Measurements from ENCODE around the gene IPO4. TPM values are rescaled to one million over a fixed set of nuclear protein-coding genes. Genes with fewer than 3 reads are reported as not detected.
"Not testable (repeated sequence)": the region's sequence is repeated elsewhere in the genome, so short reads cannot be mapped to it uniquely, and the experiment has no call there.

IPO4 gene
- total RNA-seq, 1 donor from 2014 or later, result 28.8 TPM

DNA sequence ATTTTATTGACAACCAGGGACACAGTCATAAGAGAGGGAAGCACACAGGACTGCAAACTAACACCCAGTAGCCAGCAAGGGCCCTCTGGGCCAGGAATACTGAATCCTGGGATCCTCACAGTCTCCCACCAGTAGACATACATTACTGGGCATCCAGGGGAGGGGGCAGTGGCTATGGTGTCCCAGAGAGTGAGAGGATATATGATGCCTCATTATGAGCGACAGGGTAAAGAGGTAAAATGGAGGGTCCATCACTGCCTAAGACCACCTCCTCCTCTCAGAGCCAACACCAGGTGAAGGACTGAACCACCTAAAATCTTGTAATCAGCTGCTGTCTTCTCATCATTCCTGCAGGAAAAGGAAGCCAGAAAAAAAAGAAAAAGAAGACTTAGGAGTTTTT lies 28.3 kb upstream of the IPO4 start:
- DNase-seq, result not testable (repeated sequence)

DNA sequence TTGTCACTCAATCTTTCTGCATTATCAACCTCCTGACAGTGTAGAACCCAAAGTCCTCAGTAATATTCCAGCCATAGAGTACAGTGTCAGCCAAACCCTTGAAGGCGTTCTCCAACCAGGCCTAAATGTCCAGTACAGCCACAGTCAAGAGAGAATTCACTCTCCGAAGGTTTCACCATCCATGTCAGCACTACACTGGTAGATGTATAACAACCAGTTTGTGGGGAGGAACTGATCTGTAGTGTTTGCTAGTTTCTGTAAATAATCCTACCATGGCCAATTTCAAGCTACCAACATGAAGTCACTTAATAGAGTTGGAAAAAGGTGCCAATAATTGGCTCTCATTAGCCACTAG lies 27.7 kb upstream of the IPO4 start:
- no peak for DNase-seq

DNA sequence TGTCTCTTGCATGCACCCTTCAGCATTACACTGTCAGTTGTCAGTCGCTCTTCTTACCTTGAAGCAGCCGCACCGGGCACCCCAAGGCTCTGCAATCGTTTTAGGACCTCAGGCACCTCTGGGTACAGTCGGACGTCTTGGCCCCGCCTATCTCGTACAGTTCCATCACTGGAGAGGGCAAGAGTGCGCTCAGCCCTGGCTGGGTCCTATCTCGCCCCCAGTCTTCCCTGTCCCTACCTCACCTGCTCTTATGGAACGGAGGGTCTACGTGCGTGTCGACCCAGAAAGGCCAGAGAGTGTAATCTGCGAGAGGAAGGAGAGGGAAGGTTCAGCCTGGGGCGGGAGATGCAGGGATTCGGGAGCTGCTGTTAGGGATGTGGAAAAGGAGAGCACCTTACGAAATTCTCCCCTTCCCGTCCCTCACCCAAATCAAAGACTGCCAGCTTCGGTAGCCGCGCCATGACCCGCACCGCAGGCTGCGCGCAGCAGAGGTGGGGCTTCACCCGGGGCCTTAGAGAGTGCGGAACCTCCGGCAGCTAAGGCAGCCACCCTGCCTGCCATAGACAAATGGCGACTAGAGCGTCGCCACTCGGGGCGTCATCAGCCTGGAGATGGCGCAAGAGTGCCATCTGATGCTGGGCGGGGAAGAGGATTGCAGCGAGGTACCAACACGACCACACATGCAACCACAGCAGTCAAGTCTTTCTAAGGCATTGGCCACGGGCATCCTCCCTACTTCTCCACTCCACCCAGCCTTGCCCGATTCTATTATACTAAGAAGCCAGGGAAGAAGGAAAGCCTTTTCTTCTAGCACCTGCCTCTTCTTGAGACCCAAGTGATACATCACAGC lies 27.1 kb upstream of the IPO4 start, which contains the start of gene MDP1:
MDP1 (minus strand) TSS at position 572 of the 850 bp plus-strand sequence; CDS start at position 461, 111 bp downstream.
- DNase-seq, result peak; percentile 95

DNA sequence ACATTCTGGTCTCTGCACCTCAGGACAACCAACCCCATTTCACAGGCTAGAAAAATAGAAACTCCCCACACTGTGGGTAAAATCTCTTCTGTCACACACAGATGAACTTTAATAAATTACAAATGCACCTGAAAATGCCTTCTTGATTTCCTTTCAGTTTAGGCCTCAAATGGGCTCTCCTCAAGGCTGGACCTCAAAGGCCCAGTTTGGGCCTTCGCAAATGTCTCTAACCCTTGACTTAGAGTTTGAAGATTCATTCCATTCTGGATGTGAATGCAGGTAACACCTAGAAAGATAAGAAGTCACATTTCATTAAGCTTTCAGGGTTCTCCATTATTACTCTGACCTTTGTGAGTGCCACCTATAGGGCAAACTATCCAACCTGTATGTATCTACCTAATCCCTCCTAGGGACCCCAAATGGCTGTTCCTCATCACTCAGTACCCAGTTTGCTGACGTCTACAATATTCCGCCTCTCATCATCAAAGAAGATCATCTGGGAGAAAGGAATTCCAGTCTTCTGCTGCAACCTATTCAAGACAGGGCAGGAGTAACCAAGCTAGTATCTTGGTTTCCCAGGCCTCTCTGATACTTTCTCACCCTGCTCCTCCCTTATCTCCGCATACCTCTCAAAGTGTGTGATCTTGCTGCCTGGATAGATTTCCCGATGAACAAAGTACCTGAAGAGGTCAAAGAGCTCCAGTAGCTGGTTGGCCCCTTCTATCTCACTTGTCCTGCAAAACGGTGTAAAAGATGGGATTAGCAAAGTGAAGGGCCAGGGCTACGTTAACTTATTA lies 25.4 kb upstream of the IPO4 start:
- no peak for DNase-seq

DNA sequence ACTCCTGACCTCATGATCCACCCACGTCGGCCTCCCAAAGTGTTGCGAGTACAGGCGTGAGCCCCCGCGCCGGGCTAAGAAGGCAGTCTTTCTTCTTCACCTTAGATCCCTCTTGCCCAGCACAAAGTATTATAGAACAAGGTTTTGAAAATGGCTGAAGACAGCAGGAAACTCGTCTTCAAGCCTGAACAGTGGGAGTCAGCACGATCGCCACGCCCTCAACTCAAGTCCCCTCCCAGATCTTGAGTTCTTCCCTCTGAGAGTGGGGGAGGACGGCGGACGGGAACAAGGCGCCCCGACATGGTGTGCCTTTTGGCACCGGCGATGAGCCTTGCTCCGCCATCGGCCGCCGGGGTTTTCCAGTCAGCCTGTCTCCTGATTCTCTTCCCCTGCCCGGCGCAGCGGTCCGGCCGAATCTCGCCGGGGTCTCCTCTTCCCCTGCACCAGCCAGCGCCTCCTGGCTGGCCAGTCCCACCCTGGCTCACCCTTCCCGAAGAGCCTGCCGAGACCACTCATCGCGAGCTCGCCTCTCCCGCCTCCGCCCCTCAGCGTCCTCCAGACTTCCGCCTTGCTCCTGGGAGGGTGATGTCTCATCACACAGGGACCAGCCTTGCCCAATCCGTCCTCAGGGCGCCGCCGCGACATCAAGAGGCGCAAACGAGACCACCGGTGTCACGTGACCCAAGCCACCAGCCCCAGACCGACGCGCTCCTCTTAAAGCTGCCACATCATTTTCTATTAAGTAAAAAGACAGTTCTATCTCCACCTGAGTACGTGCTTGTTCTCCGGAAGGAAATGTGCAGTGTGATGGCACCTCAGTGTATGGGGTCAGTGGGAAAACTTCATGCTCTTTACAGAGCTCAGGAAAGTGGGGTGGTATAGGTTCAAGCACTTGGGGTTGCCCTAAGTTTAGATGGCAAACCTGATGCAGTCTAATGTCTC lies 24.6 kb upstream of the IPO4 start, which contains the start of gene CHMP4A:
CHMP4A (minus strand) TSS at position 565 of the 942 bp plus-strand sequence; CDS start at position 516, 49 bp downstream.
- peak; percentile 99 for DNase-seq

DNA sequence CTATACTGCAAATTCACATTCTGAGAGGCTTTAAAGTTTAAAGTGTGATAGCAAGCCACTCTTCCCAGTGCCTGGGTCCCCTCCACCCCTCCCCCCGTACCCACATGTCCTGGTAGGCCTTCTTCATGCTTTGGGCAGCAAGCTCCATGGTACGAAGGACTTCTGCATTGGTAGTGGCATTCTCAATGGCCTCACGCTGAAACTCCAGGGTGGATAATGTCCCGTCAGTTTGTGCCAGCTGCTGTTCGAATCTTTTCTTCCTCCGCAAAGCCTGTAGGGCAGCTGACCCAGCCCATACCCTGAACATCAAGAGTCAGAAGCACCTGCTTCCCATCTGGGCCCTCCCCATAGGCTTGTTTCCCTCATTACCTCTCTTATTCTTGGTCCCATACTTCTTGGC lies 22.7 kb upstream of the IPO4 start:
- DNase-seq, result no peak

DNA sequence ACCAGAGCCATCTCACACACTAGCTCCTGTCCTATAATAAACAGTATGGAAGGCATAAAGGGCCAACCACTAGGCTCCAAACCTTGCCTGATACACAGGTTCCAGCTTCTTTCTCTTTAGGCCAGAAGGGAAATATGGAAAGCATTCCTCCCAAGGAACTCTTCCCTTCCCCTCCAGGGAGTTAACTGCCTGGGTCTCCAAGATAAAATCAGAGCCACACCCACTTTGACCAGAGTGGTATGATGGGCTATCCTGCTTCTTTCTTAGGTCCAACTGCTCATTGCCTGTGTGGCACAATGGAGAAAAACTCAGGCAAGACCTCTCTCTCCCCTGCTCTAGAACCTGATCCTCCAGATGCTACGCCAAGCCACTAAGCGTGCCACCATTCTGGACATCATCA lies 19.0 kb upstream of the IPO4 start:
- DNase-seq, result no peak

DNA sequence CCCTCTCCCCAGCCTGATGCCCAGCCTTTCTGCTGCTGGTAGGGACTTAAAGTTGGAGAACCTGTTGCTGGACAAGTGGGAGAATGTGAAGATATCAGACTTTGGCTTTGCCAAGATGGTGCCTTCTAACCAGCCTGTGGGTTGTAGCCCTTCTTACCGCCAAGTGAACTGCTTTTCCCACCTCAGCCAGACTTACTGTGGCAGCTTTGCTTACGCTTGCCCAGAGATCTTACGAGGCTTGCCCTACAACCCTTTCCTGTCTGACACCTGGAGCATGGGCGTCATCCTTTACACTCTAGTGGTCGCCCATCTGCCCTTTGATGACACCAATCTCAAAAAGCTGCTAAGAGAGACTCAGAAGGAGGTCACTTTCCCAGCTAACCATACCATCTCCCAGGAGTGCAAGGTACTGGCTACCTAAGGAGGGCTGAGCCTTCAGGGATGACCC lies 18.5 kb upstream of the IPO4 start:
- no peak for DNase-seq

DNA sequence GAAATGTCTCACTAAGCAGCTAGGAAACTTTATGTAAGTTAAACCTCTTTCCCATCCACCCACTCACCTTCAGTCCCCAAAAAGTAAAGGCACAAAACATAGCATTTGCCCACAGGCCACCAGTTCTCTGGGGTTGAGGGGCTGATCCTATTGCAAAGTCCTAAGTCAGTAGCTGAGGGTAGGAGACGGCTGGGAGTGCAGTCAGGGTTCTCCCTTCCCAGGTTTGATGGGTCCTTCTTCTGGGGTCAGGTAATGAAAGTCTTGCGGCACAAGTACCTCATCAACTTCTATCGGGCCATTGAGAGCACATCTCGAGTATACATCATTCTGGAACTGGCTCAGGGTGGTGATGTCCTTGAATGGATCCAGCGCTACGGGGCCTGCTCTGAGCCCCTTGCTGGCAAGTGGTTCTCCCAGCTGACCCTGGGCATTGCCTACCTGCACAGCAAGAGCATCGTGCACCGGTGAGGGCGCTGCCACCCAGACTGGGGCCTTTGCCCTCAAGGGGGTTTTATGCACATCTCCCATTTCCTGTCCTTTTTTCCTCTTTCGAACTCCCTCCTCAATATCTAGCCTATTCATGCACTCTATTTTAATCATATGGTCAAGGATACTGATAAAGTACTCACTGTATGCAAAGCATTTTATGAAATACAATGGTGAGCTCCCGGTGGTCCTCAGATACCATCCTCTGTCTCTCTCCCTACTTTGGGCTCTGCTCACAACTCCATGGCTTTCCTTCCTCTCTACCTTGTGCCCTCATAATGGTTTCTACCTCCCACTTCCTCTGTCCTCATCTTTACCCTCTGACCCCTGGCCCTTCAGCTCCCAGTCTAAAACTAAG lies 17.9 kb upstream of the IPO4 start:
- no peak for DNase-seq

DNA sequence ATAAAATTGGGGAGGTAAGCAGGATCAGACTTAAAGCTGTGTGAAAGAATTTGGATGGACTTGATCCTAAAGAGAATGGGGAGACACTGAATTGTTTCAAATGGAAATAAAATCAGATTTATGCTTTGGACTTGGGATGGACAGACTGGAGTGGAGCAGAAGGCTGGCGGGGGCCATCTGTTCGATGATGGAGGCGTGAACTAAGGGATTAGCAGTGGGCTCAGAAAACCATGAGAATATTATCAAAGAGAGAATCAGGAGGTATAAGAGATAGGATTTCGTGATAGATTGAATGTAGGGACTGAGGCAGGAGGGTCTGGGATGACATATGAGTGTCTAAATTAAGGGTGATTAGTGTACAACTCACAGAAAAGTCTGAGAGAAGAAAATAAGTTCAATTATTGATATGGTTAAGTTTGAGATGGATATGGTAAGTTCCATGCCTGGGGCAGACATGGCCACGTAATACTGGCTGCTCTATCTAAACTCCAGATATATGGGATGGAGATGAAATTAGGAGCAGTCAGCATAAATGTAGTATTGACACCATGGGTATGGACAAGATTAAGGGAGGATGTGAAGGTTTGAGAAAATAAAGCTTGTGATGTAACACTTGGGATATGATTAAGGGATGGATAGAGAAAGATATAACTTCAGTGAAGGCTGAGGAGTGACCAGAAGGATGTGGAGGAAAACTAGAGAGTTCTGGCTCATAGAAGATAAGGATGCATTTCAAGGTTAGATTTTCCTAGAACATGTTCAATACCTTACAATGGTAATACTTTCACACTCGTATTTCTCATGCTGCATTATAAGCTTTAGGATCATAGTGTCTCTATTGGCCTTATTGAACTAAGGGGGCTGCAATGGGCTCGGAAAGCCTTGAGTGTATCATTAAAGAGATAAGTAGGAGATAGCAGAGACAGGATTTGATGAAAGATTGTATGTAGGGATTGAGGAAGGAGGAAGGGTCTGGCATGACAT lies 15.8 kb upstream of the IPO4 start:
- DNase-seq, result no peak

DNA sequence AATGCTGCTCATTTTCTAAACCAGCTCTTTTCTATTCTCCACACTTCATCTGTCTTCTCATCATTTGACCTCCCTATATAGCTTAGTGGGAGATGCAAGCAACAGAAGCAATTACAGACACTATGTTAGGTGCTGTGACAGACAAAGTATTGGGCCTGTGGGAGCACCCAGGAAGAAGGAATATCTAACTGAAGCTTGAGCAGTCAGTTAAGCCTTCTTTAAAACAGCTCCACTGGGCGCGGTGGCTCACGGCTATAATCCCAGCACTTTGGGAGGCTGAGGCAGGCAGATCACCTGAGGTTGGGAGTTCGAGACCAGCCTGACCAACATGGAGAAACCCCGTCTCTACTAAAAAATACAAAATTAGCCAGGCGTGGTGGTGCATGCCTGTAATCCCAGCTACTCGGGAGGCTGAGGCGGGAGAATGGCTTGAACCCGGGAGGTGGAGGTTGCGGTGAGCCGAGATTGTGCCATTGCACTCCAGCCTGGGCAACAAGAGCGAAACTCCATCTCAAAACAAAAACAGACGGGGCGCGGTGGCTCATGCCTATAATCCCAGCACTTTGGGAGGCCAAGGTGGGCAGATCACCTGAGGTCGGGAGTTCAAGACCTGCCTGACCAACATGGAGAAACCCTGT lies 14.8 kb upstream of the IPO4 start:
- DNase-seq, result not testable (repeated sequence)

DNA sequence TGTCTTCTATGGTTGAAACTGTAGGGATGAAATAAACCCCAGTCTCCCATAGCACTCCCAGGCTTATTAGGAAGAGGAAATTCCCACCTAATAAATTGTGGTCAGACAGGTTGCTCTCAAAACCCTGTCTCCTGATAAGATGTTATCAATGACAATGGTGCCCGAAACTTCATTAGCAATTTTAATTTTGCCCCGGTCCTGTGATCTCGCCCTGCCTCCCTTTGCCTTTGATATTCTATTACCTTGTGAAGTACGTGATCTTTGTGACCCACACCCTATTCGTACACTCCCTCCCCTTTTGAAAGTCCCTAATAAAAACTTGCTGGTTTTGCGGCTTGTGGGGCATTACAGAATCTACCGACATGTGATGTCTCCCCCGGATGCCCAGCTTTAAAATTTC lies 13.9 kb upstream of the IPO4 start:
- not testable (repeated sequence) for DNase-seq

DNA sequence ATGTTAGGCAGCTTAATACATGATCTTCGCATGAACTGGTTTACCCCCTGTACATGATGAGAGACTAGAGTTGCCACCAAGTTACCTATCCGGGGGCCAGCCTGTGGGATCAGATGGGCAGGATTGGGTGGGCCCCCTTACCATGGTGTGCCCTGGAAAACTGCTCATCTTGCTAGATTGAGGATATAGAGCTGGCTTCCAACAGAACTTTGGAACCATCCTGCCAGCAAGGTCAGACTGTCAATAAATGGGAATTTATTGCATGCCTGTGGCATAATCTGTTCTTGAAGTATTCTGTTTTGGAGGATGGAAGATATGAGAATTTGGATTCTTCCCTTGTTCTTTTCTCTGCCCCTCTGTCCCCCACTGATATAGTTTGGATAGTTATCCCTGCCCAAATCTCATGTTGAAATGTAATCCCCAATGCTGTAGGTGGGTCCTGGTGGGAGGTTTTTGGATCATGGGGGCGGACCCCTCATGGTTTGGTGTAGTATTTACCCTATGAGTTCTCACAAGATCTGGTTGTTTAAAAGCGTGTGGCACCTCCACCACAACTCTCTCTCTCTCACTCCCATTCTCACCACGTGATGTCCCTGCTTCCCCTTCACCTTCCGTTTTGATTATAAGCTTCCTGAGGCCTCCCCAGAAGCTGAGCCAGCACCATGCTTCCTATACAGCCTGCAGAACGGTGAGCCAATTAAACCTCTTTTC lies 10.4 kb upstream of the IPO4 start:
- DNase-seq, result no peak

DNA sequence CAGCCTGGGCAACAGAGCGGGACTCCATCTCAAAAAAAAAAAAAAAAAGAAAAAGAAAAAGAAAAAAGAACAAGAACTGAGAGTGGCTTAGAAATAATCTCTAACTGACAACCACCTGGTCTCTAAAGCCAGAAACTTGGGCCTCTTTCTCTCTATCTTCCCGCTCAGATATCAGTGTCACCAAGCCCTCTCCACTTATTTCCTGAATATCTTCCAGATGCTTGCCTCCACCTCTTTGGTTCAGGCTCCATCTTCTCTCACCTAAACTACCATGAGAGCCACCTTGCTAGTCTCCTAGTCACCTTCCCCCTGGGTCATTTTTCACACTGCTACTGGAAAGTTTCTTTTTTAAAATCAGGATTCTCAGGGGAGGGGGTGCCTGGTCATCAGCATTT lies 8.4 kb upstream of the IPO4 start:
- DNase-seq, result no peak

DNA sequence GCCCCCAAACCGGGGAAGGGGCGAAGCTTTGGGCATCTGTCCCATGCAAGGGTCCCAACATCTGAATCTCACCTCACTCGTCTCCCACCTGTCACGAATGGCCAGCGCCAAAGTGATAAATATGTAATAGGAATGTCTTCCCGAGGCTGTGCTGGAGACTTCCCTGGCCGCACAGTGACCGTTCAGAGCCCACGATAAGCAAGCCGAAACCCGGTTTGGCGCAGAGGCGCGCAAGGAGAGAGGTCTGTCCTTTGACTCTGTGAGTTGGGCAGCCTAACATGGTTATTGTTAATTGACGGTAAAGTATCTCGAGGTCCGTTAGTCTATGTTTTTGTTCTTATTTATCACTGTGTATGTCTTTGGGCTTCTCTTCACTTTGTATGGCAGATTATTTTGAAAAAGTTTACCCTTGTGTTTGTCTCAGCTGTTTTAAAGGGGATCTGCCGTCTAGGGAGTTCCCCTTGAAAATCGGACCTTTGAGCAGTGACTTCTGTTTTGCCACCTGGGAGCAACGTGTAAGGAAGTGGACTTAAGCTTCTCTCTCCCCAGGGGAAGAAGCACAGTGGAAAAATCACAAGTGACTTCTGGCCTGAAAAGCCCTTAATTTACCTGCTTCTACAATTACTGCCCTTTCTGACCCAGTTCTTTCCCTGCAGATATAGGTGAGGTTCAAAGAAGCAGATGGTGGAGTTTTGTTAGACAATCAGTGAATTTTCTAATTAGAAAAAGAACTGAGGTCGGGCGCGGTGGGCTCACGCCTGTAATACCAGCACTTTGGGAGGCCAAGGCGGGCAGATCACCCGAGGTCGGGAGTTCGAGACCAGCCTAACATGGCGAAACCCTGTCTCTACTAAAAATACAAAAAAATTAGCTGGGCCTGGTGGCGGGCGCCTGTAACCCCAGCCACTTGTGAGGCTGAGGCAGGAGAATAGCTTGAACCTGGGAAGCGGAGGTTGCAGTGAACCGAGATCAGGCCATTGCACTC lies 7.7 kb upstream of the IPO4 start:
- peak; percentile 49 for DNase-seq

DNA sequence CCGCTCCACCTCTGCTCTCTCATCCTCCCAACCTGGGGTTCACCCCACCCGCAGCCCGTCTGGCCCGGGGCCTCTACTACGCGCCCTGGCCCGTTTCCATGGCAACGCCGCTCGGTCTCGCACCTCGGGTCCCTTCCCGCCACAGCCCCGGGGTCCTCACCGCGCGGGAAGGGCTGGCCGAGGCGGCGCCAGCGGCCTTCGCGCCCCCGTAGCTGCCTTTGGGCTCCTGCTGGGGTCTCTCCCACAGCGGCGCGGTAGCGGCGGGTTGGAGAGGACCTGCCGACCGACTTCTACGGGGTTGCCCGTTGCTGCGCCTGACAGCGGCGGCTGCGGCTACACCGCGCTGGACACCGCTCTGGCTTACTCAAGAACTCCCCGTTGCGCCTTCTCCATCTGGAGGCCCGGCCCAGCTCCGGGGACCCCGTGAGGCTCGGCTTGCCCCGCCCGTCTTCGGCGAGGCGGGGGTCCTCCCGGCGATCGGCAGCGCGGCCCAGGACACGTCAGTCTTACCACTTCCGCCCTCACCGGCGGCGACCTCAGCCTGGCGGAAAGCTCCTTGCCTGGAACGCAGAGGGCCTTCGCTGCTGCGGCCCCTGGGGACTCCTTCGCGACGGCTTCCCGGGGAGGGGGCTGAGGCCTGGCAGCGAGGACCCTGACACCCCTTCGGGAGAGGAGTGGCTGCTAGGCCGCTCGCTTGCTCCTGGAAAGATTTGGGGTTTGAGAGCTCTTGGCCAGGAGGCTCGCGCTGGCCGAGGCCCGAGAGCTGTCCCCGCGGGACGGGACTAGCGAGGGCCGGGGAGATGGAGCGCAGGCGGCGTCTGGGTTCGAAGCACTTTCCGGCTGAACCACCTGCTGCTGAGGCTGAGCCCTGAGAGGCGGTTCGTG lies 6.8 kb upstream of the IPO4 start, which contains the start of gene TM9SF1:
TM9SF1 (minus strand) TSS at position 256 of the 885 bp plus-strand sequence. CDS start 422 bp downstream, outside the sequence.
- peak; percentile 93 for DNase-seq

DNA sequence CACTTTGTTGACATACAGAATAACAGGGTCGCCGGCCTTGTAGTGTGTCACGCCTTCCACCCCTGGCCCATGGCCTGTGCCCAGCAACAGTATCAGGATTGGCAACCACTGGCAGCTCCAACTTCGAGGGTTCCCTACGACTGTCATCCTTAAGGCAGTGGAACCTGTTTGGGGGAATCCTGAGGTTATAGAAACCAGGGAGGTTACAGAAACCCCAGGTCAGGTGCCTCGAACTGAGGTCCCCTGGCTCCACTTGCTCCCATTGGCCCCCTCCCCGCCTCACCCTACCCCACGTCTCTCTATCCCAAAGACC lies 6.2 kb upstream of the IPO4 start:
- DNase-seq, result no peak
